IMR-90 (cell line): ENCODE measurements around the gene GRID1.

ENCODE experiments used
- BHLHE40 ChIP-seq: fragments of 150-350 bp; IDR thresholded peaks from 2 replicates; pipeline ENCODE4 v1.6.1; 2016; ENCODE audit warnings: mild to moderate bottlenecking, low read depth, low read length
- CEBPB ChIP-seq: IDR thresholded peaks from 2 replicates; pipeline ENCODE4 v1.6.1; 2012; ENCODE audit warnings: low read depth, low read length, improper control_type of control experiment
- CTCF ChIP-seq: conservative IDR thresholded peaks from 2 replicates; pipeline ENCODE4 v1.5.1; 2012; ENCODE audit warnings: mild to moderate bottlenecking, low read depth, low read length, improper control_type of control experiment
- ELK1 ChIP-seq: fragments of 150-350 bp; IDR thresholded peaks from 2 replicates; pipeline ENCODE4 v1.6.1; 2016; ENCODE audit warnings: low read depth, mild to moderate bottlenecking, low read length, moderate library complexity, borderline replicate concordance
- FOS ChIP-seq: fragments of 150-350 bp; IDR thresholded peaks from 2 replicates; pipeline ENCODE4 v1.6.1; 2016; ENCODE audit warnings: low read depth, low read length
- MAZ ChIP-seq: IDR thresholded peaks from 2 replicates; pipeline ENCODE4 v1.6.1; 2012; ENCODE audit warnings: low read depth, mild to moderate bottlenecking, low read length, improper control_type of control experiment, moderate library complexity, borderline replicate concordance
- MXI1 ChIP-seq: IDR thresholded peaks from 2 replicates; pipeline ENCODE4 v1.6.1; 2012; ENCODE audit warnings: low read depth, mild to moderate bottlenecking, low read length, moderate library complexity, borderline replicate concordance
- POLR2A ChIP-seq: IDR thresholded peaks from 2 replicates; pipeline ENCODE4 v1.6.1; 2012; ENCODE audit warnings: mild to moderate bottlenecking, low read depth, low read length
- RAD21 ChIP-seq: IDR thresholded peaks from 2 replicates; pipeline ENCODE4 v1.6.1; 2012; ENCODE audit warnings: low read length, improper control_type of control experiment
- RCOR1 ChIP-seq: IDR thresholded peaks from 2 replicates; pipeline ENCODE4 v1.6.1; 2012; ENCODE audit warnings: mild to moderate bottlenecking, low read length, improper control_type of control experiment; ENCODE audit not compliant: insufficient replicate concordance
- RFX5 ChIP-seq: IDR thresholded peaks from 2 replicates; pipeline ENCODE4 v1.8.0; 2012; ENCODE audit warnings: low read depth, mild to moderate bottlenecking, low read length, moderate library complexity
- SMC3 ChIP-seq: fragments of 150-350 bp; IDR thresholded peaks from 2 replicates; pipeline ENCODE4 v1.6.1; 2016; ENCODE audit warnings: low read depth, mild to moderate bottlenecking, antibody characterized with exemption, low read length, moderate library complexity

GRCh38 chr10:85635650-85636049, 730.9 kb downstream of the GRID1 start:
- TF ChIP-seq FOS (no peak), CTCF (no peak), MXI1 (no peak), POLR2A (no peak), CEBPB (no peak), SMC3 (no peak), ELK1 (no peak), RFX5 (no peak), MAZ (no peak), RAD21 (no peak), BHLHE40 (no peak), RCOR1 (no peak)
